Endothelial cell of umbilical vein (primary cell): Measurements from ENCODE around the gene PLSCR1. TPM values are rescaled to one million over a fixed set of nuclear protein-coding genes. Genes with fewer than 3 reads are reported as not detected.

ENCODE experiments used
- BruUV-seq: library from RNA; stranded (reverse); fragments of 400-500 nt; replicated peaks from 2 replicates; lab custom pipeline; 2021; lab: Mats Ljungman, UMichigan
- CTCF ChIA-PET: fragments of 300-600, 350-600 bp; sonication (Branson Sonifier 250); formaldehyde crosslinking; loops from one replicate; lab custom pipeline; 2021; ENCODE audit warnings: antibody characterized with exemption, inconsistent platforms; lab: Charles Lee
- POLR2A ChIA-PET: fragments of 300-600, 350-600 bp; sonication (Branson Sonifier 250); formaldehyde crosslinking; loops from one replicate; lab custom pipeline; 2021; ENCODE audit warnings: antibody characterized with exemption, inconsistent platforms; lab: Charles Lee
- DNase-seq: peaks from one replicate; pipeline ENCODE4 v3.0.0-alpha.2; 2011; ENCODE audit warnings: low read depth, low spot score
- FAIRE-seq: peaks from 2 replicates; lab custom pipeline; 2011; peaks lifted over from hg19 to GRCh38; lab: Jason Lieb, UNC
- H2AFZ ChIP-seq: 2 replicates; pipeline ENCODE4 v1.6.0; 2012; ENCODE audit warnings: low read depth, low read length, control low read depth, inconsistent platforms
- H3K27ac ChIP-seq: 2 replicates; pipeline ENCODE4 v1.5.1; 2011; ENCODE audit warnings: low read depth, mild to moderate bottlenecking, control low read depth, low read length, moderate library complexity; ENCODE audit not compliant: insufficient read depth
- H3K27me3 ChIP-seq, 2 experiments: 2 replicates each; pipeline versions ENCODE4 v1.6.0 to v1.6.1; 2011; ENCODE audit warnings: low read length in 2 of 2, mixed read lengths in 1 of 2; ENCODE audit not compliant: control insufficient read depth in 2 of 2, insufficient read depth in 2 of 2
- H3K36me3 ChIP-seq, 2 experiments: 2 replicates in 1 of 2; 3 replicates in 1 of 2; pipeline ENCODE4 v1.5.1; 2011; ENCODE audit warnings: low read length in 2 of 2, mild to moderate bottlenecking in 1 of 2, moderate library complexity in 1 of 2; ENCODE audit not compliant: control insufficient read depth in 2 of 2, insufficient read depth in 2 of 2; ENCODE audit errors: extremely low read depth in 1 of 2
- H3K4me1 ChIP-seq: 3 replicates; pipeline ENCODE4 v1.5.1; 2011; ENCODE audit warnings: mild to moderate bottlenecking, low read length; ENCODE audit not compliant: control insufficient read depth, insufficient read depth; ENCODE audit errors: extremely low read depth
- H3K4me2 ChIP-seq: 2 replicates; pipeline ENCODE4 v1.6.1; 2011; ENCODE audit warnings: low read length, control low read depth, mixed read lengths; ENCODE audit not compliant: insufficient read depth
- H3K4me3 ChIP-seq, 3 experiments: fragments of 200-600 bp in 1 of 3; sonication (generic), shearing (Covaris generic) in 1 of 3; replicated peaks in 1 of 3; 2 replicates each; pipeline ENCODE4 v1.5.1; 2011 to 2016; ENCODE audit warnings: control low read depth in 3 of 3, low read length in 3 of 3, mild to moderate bottlenecking in 2 of 3, inconsistent platforms in 1 of 3, low read depth in 1 of 3, moderate library complexity in 1 of 3; ENCODE audit not compliant: insufficient read depth in 1 of 3
- H3K79me2 ChIP-seq: 2 replicates; pipeline ENCODE4 v1.6.0; 2012; ENCODE audit warnings: low read length, inconsistent platforms; ENCODE audit not compliant: control insufficient read depth, insufficient read depth
- H3K9ac ChIP-seq: replicated peaks from 2 replicates; pipeline ENCODE3; 2011; ENCODE audit warnings: low read length, control low read depth; ENCODE audit not compliant: insufficient read depth; ENCODE audit errors: extremely low read depth
- H3K9me1 ChIP-seq: replicated peaks from 3 replicates; pipeline ENCODE4 v1.6.0; 2011; ENCODE audit warnings: mild to moderate bottlenecking, low read length; ENCODE audit not compliant: control insufficient read depth, insufficient read depth; ENCODE audit errors: extremely low read depth
- H3K9me3 ChIP-seq: replicated peaks from 2 replicates; pipeline ENCODE4 v1.5.1; 2012; ENCODE audit warnings: low read length, inconsistent platforms; ENCODE audit not compliant: control insufficient read depth, insufficient read depth
- H4K20me1 ChIP-seq: replicated peaks from 2 replicates; pipeline ENCODE3; 2011; ENCODE audit warnings: mild to moderate bottlenecking, low read length; ENCODE audit not compliant: control insufficient read depth, insufficient read depth; ENCODE audit errors: extremely low read depth
- CTCF ChIP-seq, 2 donors: IDR thresholded peaks; 1 replicate in 1 of 2; 2 replicates in 1 of 2; pipeline ENCODE4 v1.5.1; 2011; ENCODE audit warnings: low read length in 2 of 2, mild to moderate bottlenecking in 2 of 2, moderate library complexity in 2 of 2, control low read depth in 1 of 2, inconsistent platforms in 1 of 2, low read depth in 1 of 2; ENCODE audit not compliant: insufficient read depth in 1 of 2; ENCODE audit errors: extremely low read depth in 1 of 2
- EZH2 ChIP-seq: IDR thresholded peaks from 2 replicates; pipeline ENCODE4 v1.6.1; 2012; ENCODE audit warnings: borderline replicate concordance, low read depth, mild to moderate bottlenecking, moderate library complexity, low read length, inconsistent platforms; ENCODE audit not compliant: severe bottlenecking
- FOS ChIP-seq: IDR thresholded peaks from 2 replicates; pipeline ENCODE4 v1.6.1; 2011; ENCODE audit warnings: mild to moderate bottlenecking, low read length, moderate library complexity, borderline replicate concordance; ENCODE audit not compliant: insufficient read depth
- GATA2 ChIP-seq: IDR thresholded peaks from 2 replicates; pipeline ENCODE4 v1.7.0; 2011; ENCODE audit warnings: low read depth, mild to moderate bottlenecking, moderate library complexity, mixed read lengths, low read length; ENCODE audit not compliant: insufficient read length, insufficient read depth
- JUN ChIP-seq: IDR thresholded peaks from 2 replicates; pipeline ENCODE4 v1.6.1; 2011; ENCODE audit warnings: borderline replicate concordance, low read depth; ENCODE audit not compliant: insufficient read length, insufficient read depth
- MYC ChIP-seq: IDR thresholded peaks from one replicate; pipeline ENCODE4 v1.6.1; 2011; ENCODE audit warnings: mild to moderate bottlenecking, low read depth, low read length
- POLR2A ChIP-seq: IDR thresholded peaks from 2 replicates; pipeline ENCODE4 v1.6.1; 2012; ENCODE audit warnings: low read depth, mild to moderate bottlenecking, control low read depth, low read length
- POLR2AphosphoS5 ChIP-seq: IDR thresholded peaks from 2 replicates; pipeline ENCODE4 v1.6.1; 2012; ENCODE audit warnings: low read depth, mild to moderate bottlenecking, control low read depth, low read length, moderate library complexity; ENCODE audit not compliant: insufficient read depth
- dilution Hi-C: fragments of 300-500 bp; cut with MboI; formaldehyde crosslinking; loops from one replicate; pipeline ENCODE4 v1.15.0; 2019; ENCODE audit warnings: low sequenced_read_pairs; ENCODE audit not compliant: extremely low pct_ligation_motif_present
- intact Hi-C: fragments of 100-400 bp; cut with micrococcal nuclease; formaldehyde crosslinking; loops from one replicate; pipeline ENCODE4 v1.10.0; 2022
- polyA plus RNA-seq, 4 experiments: library from polyadenylated mRNA; depleted of rRNA in 3 of 4; stranded (reverse) in 3 of 4; unstranded in 1 of 4; fragments of >200 nt; gene quantifications; 2 replicates each; pipeline versions ENCODE4 v1.2.1 to v1.2.3, GENCODE V29; 2011 to 2012; ENCODE audit warnings: missing spikeins in 1 of 4
- total RNA-seq: library from RNA; stranded (reverse); gene quantifications from 2 replicates; pipeline ENCODE4 v1.2.3, GENCODE V29; 2021
- TF ChIP-seq, protein P1 (sequence below): IDR thresholded peaks from 2 replicates; pipeline ENCODE4 v1.6.1; 2011; ENCODE audit not compliant: insufficient read depth, insufficient read length

The PLSCR1 gene
- total and polyA plus RNA-seq, 2 donors (not counting 3 experiments of a cell fraction or from before 2014, with no cell fraction given) = 53.2 to 78.7 TPM

DNA sequence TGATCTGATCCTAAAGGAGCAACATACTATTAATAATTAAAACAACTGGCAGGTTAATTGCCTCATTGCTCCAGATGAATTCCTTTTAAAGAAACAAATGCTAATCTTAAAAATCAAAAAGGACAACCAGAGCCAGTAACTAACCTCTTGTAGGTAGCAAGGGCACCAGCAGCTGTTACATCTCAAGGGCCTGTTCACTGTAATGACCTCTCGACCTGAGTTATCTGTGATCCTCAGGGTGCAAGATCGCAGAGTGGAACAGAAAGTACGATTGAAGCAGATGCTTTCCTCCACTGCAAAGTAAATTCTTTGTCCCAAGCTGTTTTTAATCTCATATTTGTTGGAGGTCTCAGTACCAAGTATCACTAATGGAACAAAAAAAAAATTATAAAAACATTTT, 49.4 kb upstream of the PLSCR1 start:
- no peaks in the 10 kb centered on the region for H3K9me3 ChIP-seq
- BruUV-seq = no TSS peak
- CTCF ChIA-PET = interaction anchor here (0.8 to 7.2 kb wide), 10 partner anchors 9 to 267 kb away, joined by 3 to 122 read pairs (median 8); partner anchors contain the start of gene PLSCR5
- no peaks in the 10 kb centered on the region for H3K79me2 ChIP-seq
- H3K27ac ChIP-seq = no peak overlapping the region
- FAIRE-seq = no peak
- POLR2A ChIA-PET = no interaction called here
- no peak for DNase-seq
- H2AFZ ChIP-seq = no peak overlapping the region
- dilution Hi-C loops (no loop called here), intact Hi-C loops (loop anchor here (5.0 kb wide), 2 partner anchors 261 to 526 kb away; no protein-coding TSS in a partner anchor)
- H3K9ac ChIP-seq = no peak overlapping the region
- no peaks in the 10 kb centered on the region for H3K4me1 ChIP-seq
- no peaks in the 10 kb centered on the region for H4K20me1 ChIP-seq
- no peak for TF ChIP-seq POLR2A
- TF ChIP-seq, protein P1, sequence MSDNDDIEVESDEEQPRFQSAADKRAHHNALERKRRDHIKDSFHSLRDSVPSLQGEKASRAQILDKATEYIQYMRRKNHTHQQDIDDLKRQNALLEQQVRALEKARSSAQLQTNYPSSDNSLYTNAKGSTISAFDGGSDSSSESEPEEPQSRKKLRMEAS = no peak
- no peak overlapping the region for H3K4me3 ChIP-seq
- no peak overlapping the region for H3K4me2 ChIP-seq
- H3K9me1 ChIP-seq = no peaks in the 10 kb centered on the region
- no peaks in the 10 kb centered on the region for H3K36me3 ChIP-seq
- no peaks in the 10 kb centered on the region for H3K27me3 ChIP-seq

DNA sequence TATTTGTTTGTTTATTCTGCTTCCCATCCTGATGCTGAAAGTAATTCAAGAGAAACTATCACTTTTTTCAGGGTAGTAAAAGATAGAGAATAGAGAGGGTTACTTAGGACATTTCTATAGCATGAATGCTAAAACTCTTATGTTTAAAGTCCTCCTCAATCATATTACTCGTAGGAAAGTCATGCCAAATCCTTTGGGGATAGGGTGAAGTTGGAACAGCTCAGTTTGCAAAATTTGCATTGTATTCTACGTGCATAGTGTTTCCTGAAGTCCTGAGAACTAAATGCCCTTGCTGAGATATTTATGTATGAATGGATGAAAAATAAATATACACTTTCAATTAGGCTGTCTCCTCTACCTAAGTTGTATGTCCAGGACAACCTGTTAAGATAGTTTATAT, 46.1 kb upstream of the PLSCR1 start:
- Histone ChIP-seq H3K9ac (no peak overlapping the region), H4K20me1 (no peaks in the 10 kb centered on the region), H3K27ac (no peak overlapping the region), H3K4me2 (no peak overlapping the region), H3K9me3 (no peaks in the 10 kb centered on the region), H3K9me1 (no peaks in the 10 kb centered on the region), H3K4me1 (no peaks in the 10 kb centered on the region), H3K4me3 (no peak overlapping the region), H3K27me3 (no peaks in the 10 kb centered on the region), H3K36me3 (no peaks in the 10 kb centered on the region), H3K79me2 (no peaks in the 10 kb centered on the region), H2AFZ (peak overlapping the region; percentile 21)
- no TSS peak for BruUV-seq
- intact Hi-C loops = loop anchor here (1.0 to 5.0 kb wide), 4 partner anchors 51 to 602 kb away; no protein-coding TSS in a partner anchor
- no peak for TF ChIP-seq GATA2
- TF ChIP-seq POLR2AphosphoS5 = no peak
- no peak for TF ChIP-seq MYC
- no peak for TF ChIP-seq POLR2A
- TF ChIP-seq, protein P1 = no peak
- no peak for TF ChIP-seq CTCF (IDR thresholded peaks at IDR 0.05; ENCODE audit: extremely low read depth in 1 of 2, insufficient read depth in 1 of 2, low read depth in 1 of 2, low read length in 2 of 2)
- TF ChIP-seq JUN = no peak
- no peak for TF ChIP-seq FOS
- no peak for TF ChIP-seq EZH2
- CTCF ChIA-PET = interaction anchor here (0.8 to 7.2 kb wide), 18 partner anchors 8 to 345 kb away, joined by 3 to 122 read pairs (median 4); partner anchors contain the start of gene PLSCR5
- dilution Hi-C loops = no loop called here
- POLR2A ChIA-PET = no interaction called here
- no peak for FAIRE-seq
- DNase-seq = peak; percentile 24
